Femur (tissue), 1 donor: Measurements from ENCODE around the gene BCR.

Source experiments
- DNase-seq: peaks from one replicate; pipeline ENCODE4 v3.0.0-alpha.2; 2017

BCR gene

DNA sequence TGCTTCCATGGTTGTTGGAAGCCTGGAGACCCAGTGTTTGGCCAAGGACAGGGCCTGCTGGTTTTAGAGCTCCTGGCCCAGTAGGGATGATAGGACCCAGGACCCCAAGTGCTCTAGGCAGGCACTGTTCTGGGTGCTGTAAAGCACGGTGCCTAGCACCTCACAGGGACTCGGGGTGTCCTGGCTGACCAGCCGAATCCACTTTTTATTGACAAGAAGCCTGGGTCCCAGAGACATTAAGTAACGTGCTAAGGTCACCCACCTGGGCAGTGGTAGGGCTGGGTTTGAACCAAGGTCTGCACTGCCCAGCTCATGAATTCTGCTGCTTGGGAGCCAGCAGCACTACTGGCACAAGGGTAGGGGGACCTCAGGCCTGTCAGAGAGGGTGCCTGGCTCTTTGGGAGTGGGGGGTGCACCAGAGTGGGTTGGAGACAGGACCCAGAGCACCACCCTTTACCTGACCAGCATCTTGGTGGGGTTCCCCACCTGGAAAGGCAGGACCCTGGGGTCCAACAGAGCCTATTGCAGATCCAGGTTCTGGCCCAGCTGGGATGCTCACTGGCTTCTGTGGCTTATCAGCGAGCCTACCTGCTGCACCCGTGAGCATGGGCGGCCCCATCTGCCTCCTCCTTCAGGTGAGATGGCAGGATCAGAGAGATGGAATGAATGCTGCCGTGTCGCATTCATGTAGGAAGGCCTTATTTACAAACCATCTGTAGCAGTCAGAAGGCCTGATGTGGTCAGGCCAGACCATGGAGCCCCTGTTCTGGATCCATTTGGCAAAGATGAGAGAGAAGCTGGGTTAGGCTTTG lies 52.0 kb downstream of the BCR start:
- no peak for DNase-seq

GRCh38 chr22:23233084-23233531 lies 52.8 kb downstream of the BCR start:
- peak; percentile 60 for DNase-seq

- peak; percentile 70 for DNase-seq
These were observed 53.6 kb downstream of the BCR start for GRCh38 chr22:23233752-23234408.

- no peak for DNase-seq
These were observed 54.3 kb downstream of the BCR start for GRCh38 chr22:23234409-23235161.

GRCh38 chr22:23235425-23235824 lies 55.1 kb downstream of the BCR start:
- DNase-seq: no peak

DNA sequence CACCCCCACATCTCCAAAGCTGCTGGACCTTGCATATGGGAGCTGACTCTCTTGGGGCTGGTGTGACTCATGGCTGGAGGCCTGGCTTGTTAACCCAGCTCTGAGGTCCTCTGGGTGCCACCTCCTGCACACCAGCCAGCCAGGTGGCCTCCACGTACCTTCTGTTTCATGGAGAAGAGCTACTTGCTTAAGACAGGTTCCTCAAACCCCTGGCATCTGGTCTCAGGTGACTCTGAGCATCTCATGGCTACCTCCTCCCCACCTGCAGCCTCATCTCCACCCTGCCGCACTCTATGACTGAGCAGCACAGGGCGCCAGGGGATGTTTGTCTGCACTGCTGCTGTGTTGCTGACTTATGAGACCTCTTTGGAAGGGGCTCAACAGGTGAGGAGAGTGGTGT lies 55.7 kb downstream of the BCR start:
- DNase-seq: no peak

- peak; percentile 50 for DNase-seq
These were observed 56.3 kb downstream of the BCR start for GRCh38 chr22:23236440-23237184.

GRCh38 chr22:23237201-23237798 lies 57.0 kb downstream of the BCR start:
- peak; percentile 91 for DNase-seq

GRCh38 chr22:23237841-23238240 lies 57.5 kb downstream of the BCR start:
- no peak for DNase-seq

DNA sequence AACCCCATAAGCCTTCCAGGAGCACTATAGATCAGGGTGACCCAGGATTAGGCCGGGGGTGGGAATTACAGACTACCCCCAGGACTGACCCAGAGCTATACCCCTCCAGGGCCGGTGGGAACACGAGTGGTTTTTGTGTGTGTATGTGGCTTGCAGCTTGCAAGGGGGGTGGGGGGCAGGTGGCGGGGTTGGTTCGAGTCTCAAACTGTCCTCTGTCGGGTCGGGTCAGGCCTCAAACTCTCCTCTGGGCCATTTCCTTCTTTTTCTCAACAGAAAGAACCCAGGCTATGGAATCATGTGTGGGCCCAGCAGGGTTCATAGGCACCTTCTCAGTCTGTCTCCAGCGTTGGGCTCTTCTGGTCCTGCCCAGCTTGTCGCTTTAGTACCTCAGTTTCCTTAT lies 58.4 kb downstream of the BCR start:
- no peak for DNase-seq

- no peak for DNase-seq
These were observed 59.1 kb downstream of the BCR start for GRCh38 chr22:23239429-23239828.

DNA sequence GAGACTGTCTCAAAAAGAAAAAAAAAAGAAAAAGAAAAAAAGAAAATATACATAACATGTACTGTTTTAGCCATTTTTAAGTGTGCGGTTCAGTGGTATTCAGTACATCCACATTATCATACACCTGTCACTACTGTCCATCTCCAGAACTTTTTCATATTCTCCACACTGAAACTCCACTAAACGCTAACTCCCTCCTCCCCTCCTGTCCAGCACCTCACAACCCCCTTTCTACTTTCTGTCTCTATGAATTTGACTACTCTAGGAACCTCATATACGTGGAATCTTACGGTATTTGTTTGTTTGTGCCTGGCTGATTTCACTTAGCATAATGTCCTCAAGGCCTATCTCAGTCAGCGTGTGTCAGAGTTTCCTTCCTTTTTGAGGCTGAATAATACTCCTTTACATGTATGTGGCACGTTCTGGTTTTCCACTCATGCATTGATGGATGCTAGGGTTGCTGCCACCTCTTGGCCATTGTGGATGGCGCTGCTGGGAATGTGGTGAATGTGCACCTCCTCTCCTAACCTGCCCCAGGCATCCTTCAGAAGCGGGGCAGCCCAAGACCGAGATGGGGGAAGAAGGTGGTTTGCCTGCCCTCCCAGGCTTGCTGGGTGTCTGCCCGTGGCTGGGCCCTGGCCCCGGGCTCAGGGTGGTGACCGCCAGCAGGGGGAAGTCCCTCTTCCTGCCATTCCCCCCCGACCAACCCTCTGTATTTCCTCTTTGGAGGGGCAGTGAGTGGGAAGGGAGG lies 60.5 kb downstream of the BCR start:
- DNase-seq: no peak

DNA sequence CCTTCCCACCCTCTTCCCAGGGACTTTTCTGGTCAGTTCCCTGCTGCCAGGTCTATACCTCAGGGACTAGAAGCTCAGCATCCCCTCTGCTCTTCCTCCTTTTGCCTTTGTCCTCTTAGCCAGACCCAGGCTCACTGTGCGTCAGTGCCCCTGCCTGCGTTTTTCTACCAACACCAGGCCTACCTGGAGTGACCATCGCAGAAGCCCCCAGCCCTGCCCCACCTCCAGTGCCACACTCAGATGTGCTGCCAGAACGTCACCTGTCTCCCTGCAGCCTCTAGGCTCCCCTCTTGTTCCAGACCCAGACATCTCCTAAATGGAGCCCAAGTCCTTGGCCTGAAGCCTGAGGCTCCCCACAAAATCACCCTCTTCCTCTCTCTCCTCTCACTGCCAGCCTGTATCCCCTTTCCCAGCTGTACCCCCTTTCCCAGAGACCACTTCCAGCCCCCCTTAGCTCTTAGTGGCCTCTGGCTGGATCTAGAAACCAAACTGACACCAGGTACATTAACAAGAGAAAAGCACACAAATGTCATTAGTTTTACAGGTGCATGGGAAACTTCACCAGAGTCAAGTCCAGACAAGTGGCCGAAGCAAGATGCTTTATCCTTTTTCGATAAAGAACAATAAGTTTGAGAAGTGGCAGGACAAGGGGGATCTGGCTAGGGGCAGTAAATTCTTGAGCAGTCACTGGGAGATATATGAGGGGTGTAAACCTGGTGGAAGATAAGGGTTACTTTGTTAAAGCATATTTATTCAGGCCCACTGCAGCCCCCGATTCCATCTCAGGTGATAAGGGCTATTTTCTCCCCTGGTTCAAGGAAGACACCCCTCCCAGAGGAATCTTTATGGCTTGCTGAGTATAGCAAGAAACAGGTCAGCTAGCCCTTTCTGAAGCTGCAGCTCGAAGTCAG lies 61.5 kb downstream of the BCR start:
- no peak for DNase-seq

GRCh38 chr22:23242473-23243001 lies 62.2 kb downstream of the BCR start:
- no peak for DNase-seq

GRCh38 chr22:23243006-23243573 lies 62.8 kb downstream of the BCR start:
- DNase-seq: no peak

DNA sequence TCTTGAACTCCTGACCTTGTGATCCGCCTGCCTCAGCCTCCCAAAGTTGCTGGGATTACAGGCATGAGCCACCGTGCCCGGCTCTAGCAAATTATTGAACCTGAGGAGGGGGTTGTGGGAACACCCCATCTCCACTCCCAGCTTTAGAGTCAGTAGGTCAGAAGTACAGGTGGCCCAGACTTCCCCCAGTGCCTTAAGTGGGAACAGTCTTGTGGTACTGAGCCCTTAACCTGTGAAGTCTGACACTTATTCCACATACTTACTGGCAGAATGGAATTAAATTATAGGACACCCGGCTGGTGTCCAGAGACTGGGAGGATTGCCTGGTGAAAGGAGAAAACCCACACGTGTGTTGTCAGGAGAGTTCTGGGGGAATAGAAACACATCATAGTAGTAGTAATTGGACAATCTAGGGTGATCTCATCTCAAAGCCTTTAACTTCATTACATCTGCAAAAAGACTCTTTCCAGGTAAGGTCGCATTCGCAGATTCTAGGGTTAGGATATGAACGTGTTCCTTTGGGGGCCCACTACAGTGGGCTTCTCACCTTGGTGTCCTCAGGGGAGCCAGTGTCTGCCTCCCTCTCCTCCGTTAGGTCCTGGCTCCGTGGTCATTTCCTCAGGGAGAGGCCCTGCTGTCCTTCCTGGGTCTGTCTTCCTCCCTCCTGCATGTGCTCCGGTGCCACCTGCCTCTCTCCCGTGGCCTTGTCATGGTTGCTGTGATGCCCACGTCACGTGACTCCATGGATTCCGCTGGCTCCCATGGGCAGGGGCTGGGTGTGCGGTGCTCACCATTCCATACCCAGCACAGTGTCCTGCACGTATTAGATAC lies 63.8 kb downstream of the BCR start:
- no peak for DNase-seq

GRCh38 chr22:23244690-23245044 lies 64.4 kb downstream of the BCR start:
- no peak for DNase-seq

DNA sequence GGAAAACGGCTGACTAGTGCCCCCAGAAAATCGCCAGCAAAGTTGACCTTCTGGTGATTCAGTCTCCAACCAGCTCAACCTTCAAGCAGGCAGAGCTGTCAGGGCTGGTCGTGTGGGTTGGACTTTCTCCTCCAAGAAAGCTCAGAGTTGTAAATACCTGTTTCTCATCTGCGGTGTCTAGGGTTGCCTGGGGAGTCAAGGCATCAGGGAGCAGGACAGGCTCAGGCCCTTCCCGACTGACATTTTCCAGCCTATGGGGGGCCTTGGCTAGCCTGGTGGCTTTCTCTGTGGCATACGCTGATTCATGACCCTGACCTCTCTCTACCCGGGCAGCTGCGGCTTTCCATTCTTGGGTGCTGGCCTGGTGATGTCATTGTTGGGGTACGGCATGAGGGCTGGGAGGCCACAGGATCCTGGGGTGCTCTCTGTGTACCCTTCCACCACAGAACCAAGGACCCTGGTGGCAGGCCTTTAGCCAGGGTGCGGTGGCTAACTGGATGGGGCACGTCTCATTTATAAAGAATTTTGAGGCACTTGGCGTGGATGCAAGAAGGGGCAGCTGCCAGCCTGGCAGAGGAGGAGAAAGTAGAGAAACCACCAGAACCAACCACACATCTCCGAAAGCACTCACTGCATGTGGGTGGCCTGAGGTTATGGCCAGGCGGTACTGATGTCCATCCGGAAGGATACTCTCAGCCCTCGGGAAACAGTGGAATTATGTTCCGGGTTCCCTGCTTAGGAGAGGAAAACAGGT lies 64.9 kb downstream of the BCR start:
- peak; percentile 56 for DNase-seq

GRCh38 chr22:23245799-23246136 lies 65.5 kb downstream of the BCR start:
- no peak for DNase-seq
